Pancreas (tissue), 10 donors: ENCODE results near the gene PEMT. TPM values are rescaled to one million over a fixed set of nuclear protein-coding genes. Genes with fewer than 3 reads are reported as not detected.

ENCODE experiments used
- ATAC-seq, 4 donors: fragments of 200-7000 bp; cut with Tn5 transposase; one replicate each; pipeline versions ENCODE4 v1.8.0 to v1.9.1; 2020; ENCODE audit warnings: mild to moderate bottlenecking in 4 of 4, moderate library complexity in 4 of 4
- DNase-seq, 6 donors: peaks; one replicate each; pipeline ENCODE4 v3.0.0-alpha.2; 2020
- FAIRE-seq: peaks from 2 replicates; lab custom pipeline; 2012; peaks lifted over from hg19 to GRCh38; lab: Jason Lieb, UNC
- H3K27ac ChIP-seq, 4 donors: fragments of 200-600 bp; sonication (generic); 1 replicate in 3 of 4; 2 replicates in 1 of 4; pipeline versions ENCODE4 v1.5.0 to v1.8.0; 2020
- H3K27me3 ChIP-seq, 4 donors: fragments of 200-600 bp; one replicate each; pipeline ENCODE4 v1.8.0; 2021
- H3K36me3 ChIP-seq, 3 donors: fragments of 200-600 bp; sonication (generic) in 1 of 3; one replicate each; pipeline versions ENCODE4 v1.5.0 to v1.8.0; 2020 to 2021
- H3K4me1 ChIP-seq, 3 donors: fragments of 200-600 bp; one replicate each; pipeline ENCODE4 v1.8.0; 2021
- H3K4me3 ChIP-seq, 4 donors: fragments of 200-600 bp; sonication (generic) in 2 of 4; one replicate each; pipeline versions ENCODE4 v1.5.0 to v1.8.0; 2020 to 2021
- H3K9me3 ChIP-seq, 4 donors: fragments of 200-600 bp; one replicate each; pipeline ENCODE4 v1.8.0; 2021
- CTCF ChIP-seq, 4 donors: fragments of 200-600 bp; sonication (generic) in 3 of 4; IDR thresholded peaks; one replicate each; pipeline versions ENCODE4 v1.5.0 to v1.8.0; 2021; ENCODE audit warnings: antibody characterized with exemption in 4 of 4
- WGBS, 2 donors: extraction: QIAGEN DNeasy Blood & Tissue Kit; methylation state at CpG; one replicate each; pipeline ENCODE4 v1.1.7; 2013; 5-methylcytosine and 5-hydroxymethylcytosine counted together
- intact Hi-C, 3 donors: fragments of 100-400 bp; cut with DNase I; formaldehyde crosslinking; loops; one replicate each; pipeline versions ENCODE4 v1.11.1 to v1.14.2; 2022
- polyA plus RNA-seq, 2 donors: library from polyadenylated mRNA; stranded (reverse); fragments of 200-250 nt; gene quantifications; one replicate each; pipeline ENCODE4 v1.2.3, GENCODE V29; 2013
- total RNA-seq, 6 donors: library from RNA; stranded (reverse); fragmentation: NEBNext Ultra II Directional in 4 of 6; extraction: Animal tissue kit (Norgen Biotek cat#: 25700) in 4 of 6; gene quantifications; one replicate each; pipeline versions ENCODE4 v1.2.1 to v1.2.4, GENCODE V29; 2021 to 2023
- donor health status: healthy with polysubstance abuse.
- donor health status: DM: no; HTN: no; CAD: no; lungs with moderate emphysema.
- donor health status: DM: no; HTN: no; CAD: no.
- donor health status: control.
- donor health status: control.
- donor health status: Bipolar disorder and iron deficiency.
- donor health status: DM: yes; HTN: yes; CAD: no.
- donor health status: DM: no; HTN: no; CAD: no.
- donor health status: DM: no; HTN: no; CAD: no.
- donor health status: DM: yes; HTN: yes; CAD: no.

PEMT gene
- total and polyA plus RNA-seq, 8 donors = 14.8 to 109 (median 24.6) TPM

- Histone ChIP-seq H3K4me3 (no peak overlapping the region), H3K36me3 (no peaks in the 10 kb centered on the region), H3K9me3 (no peaks in the 10 kb centered on the region), H3K4me1 (peaks cover 28 to 37% (median 30%) of the 10 kb centered on the region in 3 donors), H3K27ac (no peak overlapping the region), H3K27me3 (no peaks in the 10 kb centered on the region)
- no peak for ATAC-seq
- intact Hi-C loops = loop anchor here in 1 of 3 donors (5.0 to 10.0 kb wide), 2 partner anchors 68 to 211 kb away; partner anchors contain the start of gene RASD1
- no peak for TF ChIP-seq CTCF (IDR thresholded peaks at IDR 0.05)
- peak in 1 of 6 donors; percentile 39 for DNase-seq
- whole genome bisulfite sequencing, 2 donors = 89 to 94% methylated on average over 10 of the region's 10 CpGs
- no peak for FAIRE-seq
These were observed 25.8 kb downstream of the PEMT start for GRCh38 chr17:17565471-17566339.

GRCh38 chr17:17564896-17565295, 26.6 kb downstream of the PEMT start:
- no peak overlapping the region for H3K27ac ChIP-seq
- intact Hi-C loops = loop anchor here in 2 of 3 donors (5.0 to 10.0 kb wide), 2 partner anchors 68 to 210 kb away; partner anchors contain the start of gene RASD1 (in 2 of the 2)
- 82 to 89% methylated on average over 5 of the region's 5 CpGs for WGBS, 2 donors
- H3K36me3 ChIP-seq = no peaks in the 10 kb centered on the region
- DNase-seq (peak in 1 of 6 donors; percentile 44), FAIRE-seq (no peak), ATAC-seq (no peak)
- no peak overlapping the region for H3K4me3 ChIP-seq
- TF ChIP-seq CTCF (IDR thresholded peaks at IDR 0.05) = no peak
- H3K27me3 ChIP-seq = no peaks in the 10 kb centered on the region
- no peaks in the 10 kb centered on the region for H3K9me3 ChIP-seq
- peaks cover 20 to 30% (median 26%) of the 10 kb centered on the region in 3 donors for H3K4me1 ChIP-seq

- 85 to 90% methylated on average over 4 of the region's 4 CpGs for WGBS, 2 donors
- Histone ChIP-seq H3K4me3 (no peak overlapping the region), H3K27me3 (no peaks in the 10 kb centered on the region), H3K36me3 (no peaks in the 10 kb centered on the region), H3K27ac (no peak overlapping the region), H3K9me3 (no peaks in the 10 kb centered on the region), H3K4me1 (peaks cover 19 to 26% (median 25%) of the 10 kb centered on the region in 3 donors)
- no peak for DNase-seq
- no peak for ATAC-seq
- TF ChIP-seq CTCF (IDR thresholded peaks at IDR 0.05) = no peak
- intact Hi-C loops = loop anchor here in 2 of 3 donors (5.0 to 10.0 kb wide), 2 partner anchors 67 to 210 kb away; partner anchors contain the start of gene RASD1 (in 1 of the 2)
- no peak for FAIRE-seq
These were observed 27.2 kb downstream of the PEMT start for GRCh38 chr17:17564323-17564722.

GRCh38 chr17:17563530-17563929, 28.0 kb downstream of the PEMT start:
- H3K4me3 ChIP-seq = no peak overlapping the region
- no peak for TF ChIP-seq CTCF (IDR thresholded peaks at IDR 0.05)
- peaks cover 14 to 18% (median 17%) of the 10 kb centered on the region in 3 donors for H3K4me1 ChIP-seq
- 93 to 94% methylated on average over 12 to 13 of the region's 13 CpGs for WGBS, 2 donors
- intact Hi-C loops = loop anchor here in 2 of 3 donors (5.0 to 10.0 kb wide), 2 partner anchors 66 to 209 kb away; partner anchors contain the start of gene RASD1 (in 1 of the 2)
- H3K27ac ChIP-seq = no peak overlapping the region
- FAIRE-seq (no peak), ATAC-seq (no peak), DNase-seq (peak in 1 of 6 donors; percentile 40)
- H3K9me3 ChIP-seq = no peaks in the 10 kb centered on the region
- no peaks in the 10 kb centered on the region for H3K27me3 ChIP-seq
- no peaks in the 10 kb centered on the region for H3K36me3 ChIP-seq
